Neural crest cell (in vitro differentiated cells): ENCODE measurements around the gene PFKFB3. TPM values are rescaled to one million over a fixed set of nuclear protein-coding genes. Genes with fewer than 3 reads are reported as not detected.

Experiments used
- DNase-seq: peaks from one replicate; pipeline ENCODE4 v3.0.0; 2021; ENCODE audit warnings: low read depth, mixed read lengths, low spot score
- H3K27ac Mint-ChIP-seq: one replicate; pipeline ENCODE4 v1.8.0; 2021; ENCODE audit warnings: mild to moderate bottlenecking, mixed read lengths; ENCODE audit not compliant: unreplicated experiment
- H3K27me3 Mint-ChIP-seq: 2 replicates; pipeline ENCODE4 v1.8.0; 2021; ENCODE audit warnings: low read depth, mild to moderate bottlenecking, mixed read lengths
- H3K36me3 Mint-ChIP-seq: 2 replicates; pipeline ENCODE4 v1.8.0; 2021; ENCODE audit warnings: low read depth, mild to moderate bottlenecking, mixed read lengths
- H3K4me1 Mint-ChIP-seq: 2 replicates; pipeline ENCODE4 v1.8.0; 2021; ENCODE audit warnings: mixed read lengths
- H3K4me3 Mint-ChIP-seq: one replicate; pipeline ENCODE4 v1.8.0; 2021; ENCODE audit warnings: mild to moderate bottlenecking, mixed read lengths
- H3K9me3 Mint-ChIP-seq: 2 replicates; pipeline ENCODE4 v1.8.0; 2021; ENCODE audit warnings: mixed read lengths
- total RNA-seq: library from RNA; stranded (reverse); gene quantifications from 2 replicates; pipeline ENCODE4 v1.2.1, GENCODE V29; 2021
- TF ChIP-seq, protein P1 (sequence below): fragments of 200-600 bp; sonication (generic); conservative IDR thresholded peaks from 2 replicates; pipeline ENCODE4 v1.5.0; 2021; ENCODE audit warnings: antibody characterized with exemption, mild to moderate bottlenecking

Gene PFKFB3
- total RNA-seq, 1 donor from 2014 or later: 36.7 TPM

DNA sequence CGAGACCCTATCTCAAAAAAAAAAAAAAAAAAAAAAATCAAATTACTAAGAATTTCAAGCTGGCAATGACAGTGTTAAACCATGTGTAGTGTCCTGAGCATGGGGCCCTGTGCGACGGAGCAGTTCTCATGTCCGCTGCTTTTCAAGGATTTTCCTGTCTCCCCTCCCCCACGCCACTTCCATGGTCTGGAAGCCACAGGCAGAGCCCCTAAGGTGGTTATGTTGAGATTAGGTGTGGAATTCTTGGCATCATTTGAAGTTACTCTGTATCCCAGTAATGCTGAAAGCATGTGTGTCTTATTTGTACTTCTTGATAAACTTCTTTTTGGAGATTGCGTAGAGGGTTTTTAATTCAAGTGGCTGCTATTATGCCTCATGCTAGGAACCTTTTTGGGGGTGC lies 65.2 kb downstream of the PFKFB3 start:
- no peaks in the 10 kb centered on the region for H3K27me3 Mint-ChIP-seq
- TF ChIP-seq, protein P1, sequence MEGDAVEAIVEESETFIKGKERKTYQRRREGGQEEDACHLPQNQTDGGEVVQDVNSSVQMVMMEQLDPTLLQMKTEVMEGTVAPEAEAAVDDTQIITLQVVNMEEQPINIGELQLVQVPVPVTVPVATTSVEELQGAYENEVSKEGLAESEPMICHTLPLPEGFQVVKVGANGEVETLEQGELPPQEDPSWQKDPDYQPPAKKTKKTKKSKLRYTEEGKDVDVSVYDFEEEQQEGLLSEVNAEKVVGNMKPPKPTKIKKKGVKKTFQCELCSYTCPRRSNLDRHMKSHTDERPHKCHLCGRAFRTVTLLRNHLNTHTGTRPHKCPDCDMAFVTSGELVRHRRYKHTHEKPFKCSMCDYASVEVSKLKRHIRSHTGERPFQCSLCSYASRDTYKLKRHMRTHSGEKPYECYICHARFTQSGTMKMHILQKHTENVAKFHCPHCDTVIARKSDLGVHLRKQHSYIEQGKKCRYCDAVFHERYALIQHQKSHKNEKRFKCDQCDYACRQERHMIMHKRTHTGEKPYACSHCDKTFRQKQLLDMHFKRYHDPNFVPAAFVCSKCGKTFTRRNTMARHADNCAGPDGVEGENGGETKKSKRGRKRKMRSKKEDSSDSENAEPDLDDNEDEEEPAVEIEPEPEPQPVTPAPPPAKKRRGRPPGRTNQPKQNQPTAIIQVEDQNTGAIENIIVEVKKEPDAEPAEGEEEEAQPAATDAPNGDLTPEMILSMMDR: no peak
- H3K4me3 Mint-ChIP-seq: no peak overlapping the region
- no peak overlapping the region for H3K27ac Mint-ChIP-seq
- no peaks in the 10 kb centered on the region for H3K36me3 Mint-ChIP-seq
- no peaks in the 10 kb centered on the region for H3K9me3 Mint-ChIP-seq
- peaks cover 6% of the 10 kb centered on the region for H3K4me1 Mint-ChIP-seq
- DNase-seq: no peak

DNA sequence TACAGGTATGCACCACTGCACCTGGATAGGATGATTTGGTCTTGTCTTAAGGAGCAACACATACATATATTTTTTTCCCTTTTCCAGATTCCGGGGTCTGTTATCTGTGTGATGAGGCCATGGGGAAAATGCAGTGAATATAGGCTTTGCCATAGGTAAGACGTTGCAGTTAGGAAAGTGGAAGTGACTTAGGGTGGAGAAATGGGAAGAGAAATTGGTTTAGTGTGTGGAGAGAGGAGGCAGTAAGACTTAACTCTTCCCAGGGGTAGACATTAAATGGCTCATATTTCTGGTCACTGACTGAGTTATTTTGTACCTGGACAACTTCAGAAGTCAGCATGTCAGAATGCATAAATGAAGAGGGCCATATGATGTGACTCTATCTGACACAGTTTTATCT lies 66.7 kb downstream of the PFKFB3 start:
- peaks cover 6% of the 10 kb centered on the region for H3K4me1 Mint-ChIP-seq
- H3K9me3 Mint-ChIP-seq: no peaks in the 10 kb centered on the region
- no peaks in the 10 kb centered on the region for H3K27me3 Mint-ChIP-seq
- H3K36me3 Mint-ChIP-seq: no peaks in the 10 kb centered on the region
- no peak overlapping the region for H3K4me3 Mint-ChIP-seq
- TF ChIP-seq, protein P1: no peak
- no peak for DNase-seq
- no peak overlapping the region for H3K27ac Mint-ChIP-seq

DNA sequence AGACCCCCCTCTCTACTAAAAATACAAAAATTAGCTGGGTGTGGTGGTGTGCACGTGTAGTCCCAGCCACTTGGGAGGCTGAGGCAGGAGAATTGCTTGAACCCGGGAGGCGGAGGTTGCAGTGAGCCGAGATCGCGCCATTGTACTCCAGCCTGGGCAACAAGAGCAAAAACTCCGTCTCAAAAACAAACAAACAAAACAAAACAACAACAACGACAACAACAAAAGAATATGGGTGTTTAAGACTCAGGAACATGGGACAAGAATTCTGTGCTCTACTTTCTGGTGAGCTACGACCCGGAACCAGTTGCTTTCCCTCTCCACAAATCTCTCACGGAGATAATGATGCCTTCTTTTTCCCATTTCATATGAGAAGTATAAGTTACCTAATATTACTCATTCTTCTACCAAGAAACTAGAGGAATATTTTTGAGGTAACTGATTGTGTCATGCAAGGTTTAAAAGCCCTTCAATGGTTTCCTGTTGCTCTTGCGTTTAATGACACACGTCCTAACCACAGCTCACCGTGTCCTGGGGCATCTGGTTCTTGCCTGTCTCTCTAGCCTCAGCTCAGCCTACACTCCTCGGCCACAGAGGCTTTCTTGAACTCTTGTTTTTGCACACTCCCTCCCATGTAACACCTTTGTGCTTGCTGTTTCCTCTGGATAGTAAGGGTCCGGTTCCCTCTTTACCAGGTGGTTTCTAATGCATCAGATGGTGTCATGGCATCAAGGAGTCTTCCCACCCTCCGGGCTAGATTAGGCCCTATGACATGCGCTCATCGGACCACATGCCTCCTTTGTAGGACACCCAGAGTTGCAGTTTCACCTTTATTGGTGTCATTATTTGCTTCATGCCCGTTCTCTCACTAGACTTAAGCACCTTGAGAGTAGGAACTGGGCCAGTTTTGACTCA lies 67.5 kb downstream of the PFKFB3 start:
- DNase-seq: no peak
- TF ChIP-seq, protein P1: no peak
- Mint-ChIP-seq H3K27ac (no peak overlapping the region), H3K9me3 (no peaks in the 10 kb centered on the region), H3K27me3 (no peaks in the 10 kb centered on the region), H3K36me3 (no peaks in the 10 kb centered on the region), H3K4me3 (no peak overlapping the region), H3K4me1 (peaks cover 10% of the 10 kb centered on the region)

DNA sequence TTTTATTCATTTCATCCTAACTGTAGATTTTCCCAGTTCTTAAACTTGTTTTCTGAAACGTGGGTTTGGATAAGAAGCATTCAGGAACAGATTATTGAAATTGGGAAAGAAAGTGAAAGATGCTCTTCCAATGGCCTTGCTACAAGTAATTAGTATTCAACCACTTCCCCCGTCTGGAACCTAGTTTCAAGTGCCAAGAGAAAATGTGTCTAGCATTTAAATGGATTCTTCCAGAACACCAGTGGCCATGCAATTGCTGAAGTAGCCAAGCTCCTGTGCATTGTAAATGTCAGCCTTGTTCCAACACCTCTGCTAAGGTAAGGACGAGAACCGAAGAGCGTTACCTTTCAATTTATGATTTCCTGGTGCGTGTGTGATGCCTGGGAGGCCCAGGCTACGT lies 68.2 kb downstream of the PFKFB3 start:
- no peak for DNase-seq
- Mint-ChIP-seq H3K27ac (no peak overlapping the region), H3K4me1 (peaks cover 16% of the 10 kb centered on the region), H3K27me3 (no peaks in the 10 kb centered on the region), H3K36me3 (no peaks in the 10 kb centered on the region), H3K4me3 (no peak overlapping the region), H3K9me3 (no peaks in the 10 kb centered on the region)
- TF ChIP-seq, protein P1: no peak

DNA sequence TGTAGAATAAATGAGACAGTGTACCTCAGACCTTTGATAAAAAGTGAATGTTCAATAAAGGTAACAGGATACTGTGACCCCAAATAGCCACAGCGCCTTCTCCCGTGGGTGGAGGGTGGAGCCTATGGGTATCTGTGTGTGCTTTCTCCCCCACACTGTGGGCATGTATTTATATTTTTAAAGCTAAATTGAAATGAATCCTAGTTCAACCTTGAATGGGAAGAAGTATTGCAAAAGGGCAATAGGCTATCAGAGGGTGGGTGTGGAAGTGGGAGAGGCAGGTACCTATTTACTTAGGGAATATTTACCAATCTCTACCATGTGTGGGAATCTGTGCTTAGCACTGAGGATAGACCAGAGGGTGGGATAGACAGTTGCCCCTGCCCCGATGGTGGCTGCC lies 68.9 kb downstream of the PFKFB3 start:
- H3K36me3 Mint-ChIP-seq: no peaks in the 10 kb centered on the region
- H3K27ac Mint-ChIP-seq: no peak overlapping the region
- H3K4me3 Mint-ChIP-seq: no peak overlapping the region

More for the DNA sequence above, 68.9 kb downstream of the PFKFB3 start:
- no peak for DNase-seq
- Mint-ChIP-seq H3K9me3 (no peaks in the 10 kb centered on the region), H3K27me3 (no peaks in the 10 kb centered on the region), H3K4me1 (peaks cover 16% of the 10 kb centered on the region)
- TF ChIP-seq, protein P1: no peak
